Ishikawa (cell line): ENCODE results near the gene NECTIN1.

Source experiments
- CEBPB ChIP-seq: IDR thresholded peaks from 2 replicates; pipeline ENCODE4 v1.6.1; 2012
- EP300 ChIP-seq: IDR thresholded peaks from 2 replicates; pipeline ENCODE4 v1.6.1; 2012; ENCODE audit warnings: borderline replicate concordance
- FOXM1 ChIP-seq: IDR thresholded peaks from 2 replicates; pipeline ENCODE4 v1.6.1; 2012; ENCODE audit warnings: low read depth, borderline replicate concordance
- RAD21 ChIP-seq: IDR thresholded peaks from 2 replicates; pipeline ENCODE4 v1.6.1; 2012; ENCODE audit warnings: low read depth
- TAF1 ChIP-seq: IDR thresholded peaks from 2 replicates; pipeline ENCODE4 v1.6.1; 2012; ENCODE audit warnings: low read depth, mild to moderate bottlenecking
- TEAD4 ChIP-seq: IDR thresholded peaks from 2 replicates; pipeline ENCODE4 v1.6.1; 2012
- TF ChIP-seq, protein P1 (sequence below): IDR thresholded peaks from 2 replicates; pipeline ENCODE4 v1.6.1; 2012; ENCODE audit warnings: low read depth, mild to moderate bottlenecking
- TF ChIP-seq, protein P2 (sequence below): IDR thresholded peaks from 2 replicates; pipeline ENCODE4 v1.6.1; 2012
- TF ChIP-seq, protein P3 (sequence below): IDR thresholded peaks from 2 replicates; pipeline ENCODE4 v1.6.1; 2012

DNA sequence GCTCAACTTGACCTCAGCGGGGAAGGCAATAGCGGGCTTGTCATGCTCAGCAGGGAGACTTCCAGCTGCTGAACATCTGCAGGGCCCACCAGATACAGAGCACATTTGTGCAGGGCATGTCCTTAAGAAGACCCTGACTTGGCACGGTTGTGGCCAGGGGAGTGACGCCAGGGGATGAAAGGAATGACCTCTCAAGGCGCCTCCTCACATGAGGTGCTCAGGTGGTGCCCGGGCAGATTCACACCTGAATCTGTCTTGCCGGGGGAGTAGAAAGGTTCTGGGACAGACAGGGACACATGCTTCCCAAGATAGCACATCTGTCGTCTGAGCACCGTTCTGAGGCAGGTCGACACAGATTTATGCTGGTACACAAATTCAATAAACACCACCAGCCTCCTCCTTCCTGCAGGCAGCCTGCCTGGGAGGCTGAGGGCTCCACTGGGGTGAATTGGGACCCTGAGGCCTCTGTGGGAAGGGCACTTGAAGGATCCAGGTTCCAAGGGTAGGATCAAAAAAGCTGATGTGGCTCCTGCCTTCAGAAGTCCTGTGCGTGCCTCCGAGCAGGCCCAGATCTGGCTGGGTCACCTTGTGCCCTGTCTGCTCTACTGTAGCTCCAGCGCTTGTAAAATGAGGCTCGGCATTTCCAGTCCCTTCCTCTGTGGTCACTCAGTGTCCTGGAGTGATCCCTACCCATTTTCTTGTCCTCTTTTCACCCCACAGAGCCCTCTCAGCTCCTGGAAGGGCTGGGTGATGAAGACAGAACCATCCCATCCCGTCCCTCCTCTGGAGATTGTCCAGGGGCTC is 49.6 kb upstream of the NECTIN1 start:
- TF ChIP-seq, protein P1, sequence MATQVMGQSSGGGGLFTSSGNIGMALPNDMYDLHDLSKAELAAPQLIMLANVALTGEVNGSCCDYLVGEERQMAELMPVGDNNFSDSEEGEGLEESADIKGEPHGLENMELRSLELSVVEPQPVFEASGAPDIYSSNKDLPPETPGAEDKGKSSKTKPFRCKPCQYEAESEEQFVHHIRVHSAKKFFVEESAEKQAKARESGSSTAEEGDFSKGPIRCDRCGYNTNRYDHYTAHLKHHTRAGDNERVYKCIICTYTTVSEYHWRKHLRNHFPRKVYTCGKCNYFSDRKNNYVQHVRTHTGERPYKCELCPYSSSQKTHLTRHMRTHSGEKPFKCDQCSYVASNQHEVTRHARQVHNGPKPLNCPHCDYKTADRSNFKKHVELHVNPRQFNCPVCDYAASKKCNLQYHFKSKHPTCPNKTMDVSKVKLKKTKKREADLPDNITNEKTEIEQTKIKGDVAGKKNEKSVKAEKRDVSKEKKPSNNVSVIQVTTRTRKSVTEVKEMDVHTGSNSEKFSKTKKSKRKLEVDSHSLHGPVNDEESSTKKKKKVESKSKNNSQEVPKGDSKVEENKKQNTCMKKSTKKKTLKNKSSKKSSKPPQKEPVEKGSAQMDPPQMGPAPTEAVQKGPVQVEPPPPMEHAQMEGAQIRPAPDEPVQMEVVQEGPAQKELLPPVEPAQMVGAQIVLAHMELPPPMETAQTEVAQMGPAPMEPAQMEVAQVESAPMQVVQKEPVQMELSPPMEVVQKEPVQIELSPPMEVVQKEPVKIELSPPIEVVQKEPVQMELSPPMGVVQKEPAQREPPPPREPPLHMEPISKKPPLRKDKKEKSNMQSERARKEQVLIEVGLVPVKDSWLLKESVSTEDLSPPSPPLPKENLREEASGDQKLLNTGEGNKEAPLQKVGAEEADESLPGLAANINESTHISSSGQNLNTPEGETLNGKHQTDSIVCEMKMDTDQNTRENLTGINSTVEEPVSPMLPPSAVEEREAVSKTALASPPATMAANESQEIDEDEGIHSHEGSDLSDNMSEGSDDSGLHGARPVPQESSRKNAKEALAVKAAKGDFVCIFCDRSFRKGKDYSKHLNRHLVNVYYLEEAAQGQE: no peak
- TF ChIP-seq TEAD4 (no peak), TAF1 (no peak), CEBPB (no peak), EP300 (no peak), FOXM1 (no peak), RAD21 (no peak)
- TF ChIP-seq, protein P2, sequence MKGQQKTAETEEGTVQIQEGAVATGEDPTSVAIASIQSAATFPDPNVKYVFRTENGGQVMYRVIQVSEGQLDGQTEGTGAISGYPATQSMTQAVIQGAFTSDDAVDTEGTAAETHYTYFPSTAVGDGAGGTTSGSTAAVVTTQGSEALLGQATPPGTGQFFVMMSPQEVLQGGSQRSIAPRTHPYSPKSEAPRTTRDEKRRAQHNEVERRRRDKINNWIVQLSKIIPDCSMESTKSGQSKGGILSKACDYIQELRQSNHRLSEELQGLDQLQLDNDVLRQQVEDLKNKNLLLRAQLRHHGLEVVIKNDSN: no peak
- TF ChIP-seq, protein P3, sequence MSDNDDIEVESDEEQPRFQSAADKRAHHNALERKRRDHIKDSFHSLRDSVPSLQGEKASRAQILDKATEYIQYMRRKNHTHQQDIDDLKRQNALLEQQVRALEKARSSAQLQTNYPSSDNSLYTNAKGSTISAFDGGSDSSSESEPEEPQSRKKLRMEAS: no peak
